Heart left ventricle (tissue), 13 donors: ENCODE results near the gene MRM1.

Experiments
- CTCF ChIP-seq, 12 donors: fragments of 200-600 bp; sonication (generic) in 4 of 12; IDR thresholded peaks; one replicate each; pipeline versions ENCODE4 v1.5.0 to v1.8.0; 2018 to 2022; ENCODE audit warnings: antibody characterized with exemption in 12 of 12, mild to moderate bottlenecking in 5 of 12
- POLR2A ChIP-seq, 2 donors: fragments of 450-650 bp; IDR thresholded peaks; one replicate each; pipeline ENCODE4 v1.6.1; 2017; ENCODE audit warnings: antibody characterized with exemption in 2 of 2, mild to moderate bottlenecking in 2 of 2, moderate library complexity in 2 of 2
- donor health status: ischemic (EF 13 %, LVEDD 7.1; RV severe dilation, severe dysfunction).
- donor health status: DM: no; HTN: yes; CAD: no.
- donor health status: DM: no; HTN: no; CAD: no.
- donor health status: ischemic (EF 25% LVEDD 6.9; RV normal size, moderate dysfunction).
- donor health status: ischemic (EF 25% LVEDD 5.7; RV mildly dilated, moderate dysfunction).
- donor health status: ischemic (EF 35%, LVEDD 5.7; RV mildly dilated, moderate dysfunction).
- donor health status: nonischemic (EF 11% LVEDD 7.7; RV severe dilation, severe dysfunction).
- donor health status: DM: yes; HTN: yes; CAD: no.
- donor health status: PGD.
- donor health status: ischemic (EF 29% LVEDD 5.4; RV normal size, mild dysfunction).
- donor health status: nonischemic (EF 23%, LVEDD 6.1; RV moderate dilation, normal function).

GRCh38 chr17:36645422-36645821, 44.0 kb downstream of the MRM1 start:
- TF ChIP-seq CTCF (IDR thresholded peaks at IDR 0.05) (no peak), POLR2A (IDR thresholded peaks at IDR 0.05) (no peak)
